Body of pancreas (tissue), 4 donors: ENCODE data around the gene SNX30.

Experiments
- CTCF ChIP-seq, 7 experiments: fragments of 450-650 bp in 4 of 7; fragments of 200-600 bp in 3 of 7; sonication (generic) in 3 of 7; IDR thresholded peaks; one replicate each; pipeline ENCODE4 v1.5.1; 2016 to 2019; ENCODE audit warnings: antibody characterized with exemption in 7 of 7
- POLR2A ChIP-seq, 3 donors: fragments of 450-650 bp; IDR thresholded peaks; one replicate each; pipeline ENCODE4 v1.6.1; 2016; ENCODE audit warnings: antibody characterized with exemption in 3 of 3, mild to moderate bottlenecking in 2 of 3

GRCh38 chr9:112823257-112823656 lies 72.7 kb downstream of the SNX30 start:
- TF ChIP-seq CTCF (IDR thresholded peaks at IDR 0.05) (no peak), POLR2A (IDR thresholded peaks at IDR 0.05) (no peak)
